ENCODE results near the gene AFP. TPM values are rescaled to one million over a fixed set of nuclear protein-coding genes. Genes with fewer than 3 reads are reported as not detected.
A peak's percentile ranks its signal among the peaks of the same experiment; 100 is the strongest.

Gene AFP
- total RNA-seq, 1 experiment from 2014 or later, result not detected

- Histone ChIP-seq H3K36me3 (ENCODE audit: insufficient read depth, low read length) (no peaks in the 10 kb centered on the region), H3K27ac (ENCODE audit: low read length) (no peak overlapping the region), H3K4me2 (ENCODE audit: low read depth, low read length, poor library complexity, severe bottlenecking) (no peak overlapping the region), H3K9ac (ENCODE audit: low read length) (no peak overlapping the region), H3K9me3 (ENCODE audit: low read length) (no peaks in the 10 kb centered on the region), H2AFZ (ENCODE audit: low read length) (no peak overlapping the region), H3K9me2 (replicated peaks; ENCODE audit: insufficient read depth, low read length) (no peaks in the 10 kb centered on the region), H3K79me2 (ENCODE audit: low read length) (no peaks in the 10 kb centered on the region), H3K27me3 (ENCODE audit: low read length) (peaks cover 9% of the 10 kb centered on the region; the same call in 1 of the 2 replicates), H3K4me1 (ENCODE audit: low read length) (no peaks in the 10 kb centered on the region), H4K20me1 (ENCODE audit: insufficient read depth, low read depth, low read length) (no peaks in the 10 kb centered on the region), H3K4me3 (ENCODE audit: low read length) (no peak overlapping the region)
- no peak for DNase-seq
Observed at GRCh38 chr4:73477176-73477575, 41.2 kb downstream of the AFP start.

DNA sequence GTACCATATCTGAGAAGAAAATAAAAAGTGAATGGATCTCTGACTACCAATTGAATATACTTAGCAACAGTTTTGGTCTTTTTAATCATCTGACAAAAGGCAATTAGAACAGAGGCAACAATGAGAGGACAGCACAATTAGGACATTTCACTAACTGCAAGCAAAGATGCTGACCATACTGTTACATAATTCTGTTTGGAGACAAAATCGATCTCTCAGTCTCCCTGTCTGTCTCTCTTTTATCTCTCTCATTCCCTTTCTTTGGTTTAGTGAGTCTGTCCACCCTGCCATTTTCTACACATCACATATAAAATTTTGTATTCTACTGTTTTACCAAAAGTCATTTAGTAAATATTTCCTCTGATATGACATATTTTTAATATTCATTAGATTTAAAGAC is 43.3 kb downstream of the AFP start:
- Histone ChIP-seq H2AFZ (ENCODE audit: low read length) (no peak overlapping the region), H3K9me3 (ENCODE audit: low read length) (no peaks in the 10 kb centered on the region), H3K4me2 (ENCODE audit: low read depth, low read length, poor library complexity, severe bottlenecking) (no peak overlapping the region), H3K9me2 (replicated peaks; ENCODE audit: insufficient read depth, low read length) (no peaks in the 10 kb centered on the region), H3K27ac (ENCODE audit: low read length) (no peak overlapping the region), H3K4me1 (ENCODE audit: low read length) (no peaks in the 10 kb centered on the region), H3K36me3 (ENCODE audit: insufficient read depth, low read length) (no peaks in the 10 kb centered on the region), H3K9ac (ENCODE audit: low read length) (no peak overlapping the region), H4K20me1 (ENCODE audit: insufficient read depth, low read depth, low read length) (no peaks in the 10 kb centered on the region), H3K4me3 (ENCODE audit: low read length) (no peak overlapping the region), H3K27me3 (ENCODE audit: low read length) (peaks cover 3% of the 10 kb centered on the region; the same call in 1 of the 2 replicates), H3K79me2 (ENCODE audit: low read length) (no peaks in the 10 kb centered on the region)
- DNase-seq, result no peak

- no peak within 1 kb of the TSS for H3K27ac ChIP-seq (ENCODE audit: low read length)
- 0 out of 2 replicates have a peak within 1 kb of the TSS, but pooled peaks have one; percentile 6 for H2AFZ ChIP-seq (ENCODE audit: low read length)
- no peaks in the 10 kb centered on the region for H3K36me3 ChIP-seq (ENCODE audit: insufficient read depth, low read length)
- H3K9ac ChIP-seq (ENCODE audit: low read length), result no peak within 1 kb of the TSS
- no peak within 1 kb of the TSS for H3K4me3 ChIP-seq (ENCODE audit: low read length)
- H3K4me1 ChIP-seq (ENCODE audit: low read length), result no peaks in the 10 kb centered on the region
- H3K9me2 ChIP-seq (replicated peaks; ENCODE audit: insufficient read depth, low read length), result no peaks in the 10 kb centered on the region
- no peaks in the 10 kb centered on the region for H3K27me3 ChIP-seq (ENCODE audit: low read length)
- no peaks in the 10 kb centered on the region for H4K20me1 ChIP-seq (ENCODE audit: insufficient read depth, low read depth, low read length)
- no peaks in the 10 kb centered on the region for H3K9me3 ChIP-seq (ENCODE audit: low read length)
- no peaks in the 10 kb centered on the region for H3K79me2 ChIP-seq (ENCODE audit: low read length)
- no peak within 1 kb of the TSS for H3K4me2 ChIP-seq (ENCODE audit: low read depth, low read length, poor library complexity, severe bottlenecking)
- DNase-seq, result no peak
Observed at GRCh38 chr4:73481358-73481757, 45.3 kb downstream of the AFP start, which contains the start of gene AFM. TSS of gene AFM (plus strand) at chr4:73481745. CDS start at chr4:73481776, 31 bp downstream.

DNA sequence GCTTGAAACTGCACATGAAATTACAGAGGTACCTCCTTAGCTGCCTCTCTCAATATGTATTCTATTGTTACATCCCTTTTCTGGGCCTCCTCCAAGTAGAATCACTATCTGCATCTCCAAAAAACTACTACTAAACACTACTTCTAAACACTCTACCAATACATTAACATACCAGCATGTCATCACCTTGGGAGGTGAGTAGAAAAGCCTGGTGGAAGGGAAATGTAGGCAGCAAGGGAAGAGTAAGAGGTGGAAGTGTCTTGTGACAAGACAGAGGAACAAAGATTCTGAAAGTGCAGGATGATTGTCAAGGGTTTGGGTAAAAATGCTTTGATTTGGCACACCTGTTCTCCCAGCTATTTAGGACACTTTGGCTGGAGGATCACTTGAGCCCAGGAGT is 49.1 kb downstream of the AFP start:
- Histone ChIP-seq H4K20me1 (ENCODE audit: insufficient read depth, low read depth, low read length) (no peaks in the 10 kb centered on the region), H3K4me1 (ENCODE audit: low read length) (no peaks in the 10 kb centered on the region), H3K36me3 (ENCODE audit: insufficient read depth, low read length) (no peaks in the 10 kb centered on the region), H3K27me3 (ENCODE audit: low read length) (no peaks in the 10 kb centered on the region), H3K9me3 (ENCODE audit: low read length) (no peaks in the 10 kb centered on the region), H3K4me2 (ENCODE audit: low read depth, low read length, poor library complexity, severe bottlenecking) (no peak overlapping the region), H3K27ac (ENCODE audit: low read length) (no peak overlapping the region), H3K79me2 (ENCODE audit: low read length) (no peaks in the 10 kb centered on the region), H3K9me2 (replicated peaks; ENCODE audit: insufficient read depth, low read length) (no peaks in the 10 kb centered on the region), H3K4me3 (ENCODE audit: low read length) (no peak overlapping the region), H3K9ac (ENCODE audit: low read length) (no peak overlapping the region), H2AFZ (ENCODE audit: low read length) (no peak overlapping the region)
- no peak for DNase-seq

DNA sequence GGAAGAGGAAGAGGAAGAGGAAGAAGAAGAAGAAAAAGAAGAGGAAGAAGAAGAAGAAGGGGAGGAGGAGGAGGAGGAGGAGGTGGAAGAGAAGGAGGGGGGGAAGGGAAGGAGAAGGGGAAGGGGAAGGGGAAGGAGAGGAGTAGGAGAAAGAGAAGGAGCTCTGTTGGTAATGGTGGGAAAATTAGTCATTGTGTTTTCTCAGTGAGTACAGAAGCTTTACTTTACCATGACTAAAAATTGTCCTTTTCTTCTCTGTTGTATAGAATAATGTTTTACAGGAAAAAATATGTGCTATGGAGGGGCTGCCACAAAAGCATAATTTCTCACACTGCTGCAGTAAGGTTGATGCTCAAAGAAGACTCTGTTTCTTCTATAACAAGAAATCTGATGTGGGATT is 49.6 kb downstream of the AFP start:
- Histone ChIP-seq H3K9me2 (replicated peaks; ENCODE audit: insufficient read depth, low read length) (no peaks in the 10 kb centered on the region), H2AFZ (ENCODE audit: low read length) (no peak overlapping the region)
- DNase-seq, result no peak

DNA sequence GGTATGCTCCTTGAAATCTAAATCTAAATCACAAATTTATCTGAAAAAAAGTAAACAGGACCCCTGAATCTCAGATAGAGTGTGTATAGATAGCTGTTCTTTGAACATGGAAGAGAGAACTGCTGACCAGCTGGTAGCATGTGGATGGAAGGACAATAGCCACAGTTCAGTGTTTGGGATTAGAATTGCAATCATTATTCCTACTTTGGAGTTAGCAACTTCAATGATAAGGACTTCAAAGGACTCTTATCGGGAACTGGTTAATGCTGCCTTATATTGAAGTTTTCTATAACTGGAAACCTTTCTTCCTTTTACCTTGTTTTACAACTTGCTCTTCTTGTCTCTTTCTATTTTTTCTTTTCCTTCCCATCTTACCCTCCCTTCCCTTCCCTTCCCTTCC is 50.5 kb downstream of the AFP start:
- no peaks in the 10 kb centered on the region for H3K4me1 ChIP-seq (ENCODE audit: low read length)
- no peak overlapping the region for H2AFZ ChIP-seq (ENCODE audit: low read length)
- no peak overlapping the region for H3K27ac ChIP-seq (ENCODE audit: low read length)
- no peaks in the 10 kb centered on the region for H3K79me2 ChIP-seq (ENCODE audit: low read length)
- no peaks in the 10 kb centered on the region for H3K36me3 ChIP-seq (ENCODE audit: insufficient read depth, low read length)
- no peak overlapping the region for H3K9ac ChIP-seq (ENCODE audit: low read length)
- H3K4me2 ChIP-seq (ENCODE audit: low read depth, low read length, poor library complexity, severe bottlenecking), result no peak overlapping the region
- H3K9me3 ChIP-seq (ENCODE audit: low read length), result no peaks in the 10 kb centered on the region
- no peaks in the 10 kb centered on the region for H3K27me3 ChIP-seq (ENCODE audit: low read length)
- DNase-seq, result no peak
- no peaks in the 10 kb centered on the region for H3K9me2 ChIP-seq (replicated peaks; ENCODE audit: insufficient read depth, low read length)
- no peak overlapping the region for H3K4me3 ChIP-seq (ENCODE audit: low read length)
- H4K20me1 ChIP-seq (ENCODE audit: insufficient read depth, low read depth, low read length), result no peaks in the 10 kb centered on the region

More for the DNA sequence above, 49.6 kb downstream of the AFP start:
- Histone ChIP-seq H3K36me3 (ENCODE audit: insufficient read depth, low read length) (no peaks in the 10 kb centered on the region), H3K27me3 (ENCODE audit: low read length) (no peaks in the 10 kb centered on the region), H3K79me2 (ENCODE audit: low read length) (no peaks in the 10 kb centered on the region), H3K4me1 (ENCODE audit: low read length) (no peaks in the 10 kb centered on the region), H4K20me1 (ENCODE audit: insufficient read depth, low read depth, low read length) (no peaks in the 10 kb centered on the region), H3K9me3 (ENCODE audit: low read length) (no peaks in the 10 kb centered on the region), H3K9ac (ENCODE audit: low read length) (no peak overlapping the region), H3K4me2 (ENCODE audit: low read depth, low read length, poor library complexity, severe bottlenecking) (no peak overlapping the region), H3K4me3 (ENCODE audit: low read length) (no peak overlapping the region), H3K27ac (ENCODE audit: low read length) (no peak overlapping the region)

GRCh38 chr4:73487233-73487632 is 51.2 kb downstream of the AFP start:
- Histone ChIP-seq H3K27me3 (ENCODE audit: low read length) (no peaks in the 10 kb centered on the region), H3K36me3 (ENCODE audit: insufficient read depth, low read length) (no peaks in the 10 kb centered on the region), H3K79me2 (ENCODE audit: low read length) (no peaks in the 10 kb centered on the region), H4K20me1 (ENCODE audit: insufficient read depth, low read depth, low read length) (no peaks in the 10 kb centered on the region), H3K4me1 (ENCODE audit: low read length) (no peaks in the 10 kb centered on the region), H3K4me2 (ENCODE audit: low read depth, low read length, poor library complexity, severe bottlenecking) (no peak overlapping the region), H3K9me3 (ENCODE audit: low read length) (no peaks in the 10 kb centered on the region), H2AFZ (ENCODE audit: low read length) (no peak overlapping the region), H3K9me2 (replicated peaks; ENCODE audit: insufficient read depth, low read length) (no peaks in the 10 kb centered on the region), H3K27ac (ENCODE audit: low read length) (no peak overlapping the region), H3K4me3 (ENCODE audit: low read length) (no peak overlapping the region), H3K9ac (ENCODE audit: low read length) (no peak overlapping the region)
- no peak for DNase-seq

DNA sequence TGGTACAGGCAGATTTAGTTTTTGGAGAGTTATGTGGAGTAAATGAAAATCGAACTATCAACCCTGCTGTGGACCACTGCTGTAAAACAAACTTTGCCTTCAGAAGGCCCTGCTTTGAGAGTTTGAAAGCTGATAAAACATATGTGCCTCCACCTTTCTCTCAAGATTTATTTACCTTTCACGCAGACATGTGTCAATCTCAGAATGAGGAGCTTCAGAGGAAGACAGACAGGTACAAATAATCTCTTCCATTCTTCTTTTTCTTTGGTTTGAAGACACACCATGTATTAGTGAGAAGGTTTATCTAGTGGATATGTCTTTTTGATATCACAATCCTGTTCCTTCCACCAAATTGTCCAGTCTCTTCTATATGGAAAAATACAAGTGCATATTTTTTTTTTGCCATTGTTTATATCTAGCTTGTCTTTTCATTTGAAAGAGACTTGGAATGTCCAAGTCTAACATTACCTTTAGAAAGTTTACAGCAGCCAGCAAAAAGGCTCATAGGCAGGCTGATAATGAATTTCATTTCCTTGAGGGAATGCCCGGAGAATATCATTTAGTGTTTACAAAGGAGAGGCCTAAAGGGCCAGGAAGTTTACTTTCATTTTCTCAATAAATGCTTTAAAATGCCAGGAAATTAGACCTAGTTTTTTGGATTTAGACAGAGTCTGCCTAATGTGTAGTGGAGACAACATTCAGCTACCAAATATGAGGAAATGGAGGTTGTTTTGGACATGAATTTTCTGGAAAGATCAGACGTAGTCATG is 64.2 kb downstream of the AFP start:
- Histone ChIP-seq H3K4me1 (ENCODE audit: low read length) (peaks cover 29% of the 10 kb centered on the region), H3K27ac (ENCODE audit: low read length) (no peak overlapping the region), H4K20me1 (ENCODE audit: insufficient read depth, low read depth, low read length) (no peaks in the 10 kb centered on the region), H2AFZ (ENCODE audit: low read length) (peak overlapping the region; percentile 14; the same call in 1 of the 2 replicates), H3K9me2 (replicated peaks; ENCODE audit: insufficient read depth, low read length) (no peaks in the 10 kb centered on the region), H3K9ac (ENCODE audit: low read length) (no peak overlapping the region), H3K4me2 (ENCODE audit: low read depth, low read length, poor library complexity, severe bottlenecking) (no peak overlapping the region), H3K4me3 (ENCODE audit: low read length) (no peak overlapping the region), H3K27me3 (ENCODE audit: low read length) (no peaks in the 10 kb centered on the region), H3K36me3 (ENCODE audit: insufficient read depth, low read length) (no peaks in the 10 kb centered on the region), H3K9me3 (ENCODE audit: low read length) (no peaks in the 10 kb centered on the region), H3K79me2 (ENCODE audit: low read length) (no peaks in the 10 kb centered on the region)
- DNase-seq, result no peak

Data from Karpas-422 (cell line).